Measurements from ENCODE around the gene ARHGAP18. TPM values are rescaled to one million over a fixed set of nuclear protein-coding genes. Genes with fewer than 3 reads are reported as not detected.

The ARHGAP18 gene
- total RNA-seq, 1 donor from 2014 or later = 3.9 TPM

- no peak overlapping the region for H3K4me3 ChIP-seq
- no peaks in the 10 kb centered on the region for H3K4me1 Mint-ChIP-seq
- no peaks in the 10 kb centered on the region for H3K9me3 ChIP-seq (ENCODE audit: low read depth)
- H3K4me2 ChIP-seq = no peak overlapping the region
- H3K9me3 Mint-ChIP-seq = peaks cover 2% of the 10 kb centered on the region
- no peak overlapping the region for H3K27ac ChIP-seq
- DNase-seq (ENCODE audit: low spot score) = no peak
- no peaks in the 10 kb centered on the region for H3K36me3 ChIP-seq
- H3K79me2 ChIP-seq (ENCODE audit: low read depth) = no peaks in the 10 kb centered on the region
- H3K4me1 ChIP-seq = no peaks in the 10 kb centered on the region
- no peaks in the 10 kb centered on the region for H3K27me3 Mint-ChIP-seq (ENCODE audit: insufficient read depth, low read depth)
- no peak overlapping the region for H2AFZ ChIP-seq (replicated peaks)
- H3K36me3 Mint-ChIP-seq = no peaks in the 10 kb centered on the region
- H3K27me3 ChIP-seq = no peaks in the 10 kb centered on the region
- no peaks in the 10 kb centered on the region for H3F3A ChIP-seq (ENCODE audit: low read depth)
- H3K27ac Mint-ChIP-seq = no peak overlapping the region
- no peak overlapping the region for H3K9ac ChIP-seq
- no peaks in the 10 kb centered on the region for H4K20me1 ChIP-seq (ENCODE audit: low read depth)
- no peak for TF ChIP-seq EZH2phosphoT487 (IDR thresholded peaks at IDR 0.05)
- TF ChIP-seq EZH2 (IDR thresholded peaks at IDR 0.05) = no peak
- no peak for TF ChIP-seq CTCF (IDR thresholded peaks at IDR 0.05)
- no peak overlapping the region for H3K4me3 Mint-ChIP-seq
These were observed 56.7 kb downstream of the ARHGAP18 start for GRCh38 chr6:129653229-129653628.

DNA sequence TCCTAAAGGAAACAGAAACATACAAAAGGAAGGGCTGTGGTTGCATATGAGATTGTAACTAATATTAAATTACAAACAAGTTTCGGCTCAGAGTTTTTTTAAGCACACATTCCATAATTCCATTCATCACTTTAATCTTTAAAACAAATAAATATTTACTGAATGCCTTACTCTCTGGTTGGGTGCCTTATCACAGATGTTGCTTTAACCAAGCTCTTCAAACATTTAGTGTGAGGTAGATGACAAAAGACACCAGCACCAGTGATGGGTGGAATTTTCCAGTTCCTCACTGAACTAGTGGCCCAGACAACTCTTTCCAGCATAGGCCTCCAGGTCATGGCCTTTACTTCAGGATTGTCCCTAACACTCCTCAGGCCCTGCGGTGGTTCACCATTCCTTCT lies 58.7 kb downstream of the ARHGAP18 start:
- TF ChIP-seq CTCF (IDR thresholded peaks at IDR 0.05) = no peak
- TF ChIP-seq EZH2phosphoT487 (IDR thresholded peaks at IDR 0.05) = no peak
- TF ChIP-seq EZH2 (IDR thresholded peaks at IDR 0.05) = no peak
- Histone ChIP-seq H3K4me2 (no peak overlapping the region), H2AFZ (replicated peaks) (no peak overlapping the region), H3F3A (ENCODE audit: low read depth) (no peaks in the 10 kb centered on the region), H3K4me1 (no peaks in the 10 kb centered on the region), H3K36me3 (no peaks in the 10 kb centered on the region), H3K4me3 (no peak overlapping the region), H3K79me2 (ENCODE audit: low read depth) (no peaks in the 10 kb centered on the region), H3K9ac (no peak overlapping the region), H3K27ac (no peak overlapping the region), H3K9me3 (ENCODE audit: low read depth) (no peaks in the 10 kb centered on the region), H4K20me1 (ENCODE audit: low read depth) (no peaks in the 10 kb centered on the region), H3K27me3 (no peaks in the 10 kb centered on the region)
- DNase-seq (ENCODE audit: low spot score) = no peak
- H3K4me1 Mint-ChIP-seq = no peaks in the 10 kb centered on the region
- H3K9me3 Mint-ChIP-seq = peaks cover 2% of the 10 kb centered on the region
- no peaks in the 10 kb centered on the region for H3K27me3 Mint-ChIP-seq (ENCODE audit: insufficient read depth, low read depth)
- no peak overlapping the region for H3K27ac Mint-ChIP-seq
- no peak overlapping the region for H3K4me3 Mint-ChIP-seq
- no peaks in the 10 kb centered on the region for H3K36me3 Mint-ChIP-seq

- H3K4me3 Mint-ChIP-seq = no peak overlapping the region
- H3K27ac Mint-ChIP-seq = no peak overlapping the region
These were observed 61.0 kb downstream of the ARHGAP18 start for GRCh38 chr6:129648819-129649491.

More at GRCh38 chr6:129648819-129649491, 61.0 kb downstream of the ARHGAP18 start:
- Mint-ChIP-seq H3K36me3 (no peaks in the 10 kb centered on the region), H3K4me1 (peaks cover 3% of the 10 kb centered on the region), H3K9me3 (peaks cover 2% of the 10 kb centered on the region), H3K27me3 (ENCODE audit: insufficient read depth, low read depth) (no peaks in the 10 kb centered on the region)
- DNase-seq (ENCODE audit: low spot score) = no peak
- no peak overlapping the region for H3K4me2 ChIP-seq
- H3K4me1 ChIP-seq = peaks cover 2% of the 10 kb centered on the region
- no peak overlapping the region for H3K9ac ChIP-seq
- no peaks in the 10 kb centered on the region for H3K9me3 ChIP-seq (ENCODE audit: low read depth)
- no peaks in the 10 kb centered on the region for H3K36me3 ChIP-seq
- TF ChIP-seq CTCF (IDR thresholded peaks at IDR 0.05) (no peak), EZH2 (IDR thresholded peaks at IDR 0.05) (no peak), EZH2phosphoT487 (IDR thresholded peaks at IDR 0.05) (no peak)
- H3K27ac ChIP-seq = no peak overlapping the region
- no peaks in the 10 kb centered on the region for H3K27me3 ChIP-seq
- H2AFZ ChIP-seq (replicated peaks) = no peak overlapping the region
- H3K4me3 ChIP-seq = no peak overlapping the region
- H4K20me1 ChIP-seq (ENCODE audit: low read depth) = no peaks in the 10 kb centered on the region
- no peaks in the 10 kb centered on the region for H3F3A ChIP-seq (ENCODE audit: low read depth)
- H3K79me2 ChIP-seq (ENCODE audit: low read depth) = no peaks in the 10 kb centered on the region

Data from neural progenitor cell (in vitro differentiated cells).